Measurements from ENCODE around the gene POU3F4.
A peak's percentile ranks its signal among the peaks of the same experiment; 100 is the strongest.

Gene POU3F4

DNA sequence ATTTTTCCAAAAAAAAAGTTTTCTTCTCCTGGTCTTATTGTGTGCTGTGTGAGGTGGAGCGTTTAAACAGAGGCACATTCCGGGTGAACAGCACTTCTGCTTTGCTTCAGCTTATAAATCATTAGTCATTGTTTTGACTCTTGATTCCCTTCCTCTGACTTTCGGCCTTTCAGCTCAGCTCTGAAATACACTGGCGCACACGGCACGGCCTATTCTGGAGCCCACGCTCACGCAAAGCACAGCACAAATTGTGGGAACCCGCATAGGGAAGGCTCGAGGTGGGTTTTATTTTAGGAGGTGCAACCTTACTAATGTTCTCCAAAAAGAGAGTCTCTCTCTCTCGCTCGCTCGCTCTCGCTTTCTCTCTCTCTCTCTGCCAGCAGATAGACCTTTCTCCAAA lies 4.0 kb downstream of the POU3F4 start:
- H3K9me3 ChIP-seq (ENCODE audit: control insufficient read depth in 2 of 2, low read length in 2 of 2), result peaks cover 0 to 2% of the 10 kb centered on the region in 2 donors
- H3K9ac ChIP-seq (ENCODE audit: low read length in 2 of 2), result no peak overlapping the region
- no peaks in the 10 kb centered on the region for H3K36me3 ChIP-seq (ENCODE audit: control insufficient read depth in 2 of 2, insufficient read depth in 2 of 2, low read length in 2 of 2)
- H3K4me1 ChIP-seq (ENCODE audit: control insufficient read depth, insufficient read depth, low read length), result peaks cover 3% of the 10 kb centered on the region
- H3K4me3 ChIP-seq (ENCODE audit: low read length in 2 of 2), result no peak overlapping the region
- no peak overlapping the region for H3K27ac ChIP-seq (ENCODE audit: low read length)
- peaks cover 33 to 43% of the 10 kb centered on the region in 2 donors for H3K27me3 ChIP-seq (ENCODE audit: control insufficient read depth in 1 of 2, insufficient read depth in 2 of 2, low read length in 2 of 2)

DNA sequence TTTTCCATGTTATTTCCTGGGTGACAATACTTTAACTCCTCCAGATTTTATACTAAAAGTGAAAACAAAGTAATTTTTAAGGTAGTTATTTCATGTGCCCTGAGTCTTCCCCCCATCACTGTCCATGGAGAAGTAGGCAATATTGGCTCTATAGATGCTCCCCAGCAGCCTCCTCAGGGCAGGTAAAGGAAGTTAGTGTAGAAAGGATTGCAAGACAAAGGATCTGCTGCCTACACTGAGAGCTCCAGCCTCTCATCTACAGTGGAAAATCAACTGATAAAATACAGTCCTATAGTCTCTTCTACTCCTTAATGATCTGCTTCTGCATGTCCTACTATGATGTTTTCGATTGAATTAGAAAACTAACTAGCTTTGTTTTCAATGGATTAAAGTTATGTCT lies 8.5 kb downstream of the POU3F4 start:
- Histone ChIP-seq H3K27me3 (ENCODE audit: control insufficient read depth in 1 of 2, insufficient read depth in 2 of 2, low read length in 2 of 2) (peaks cover 5 to 12% of the 10 kb centered on the region in 2 donors), H3K4me3 (ENCODE audit: low read length in 2 of 2) (no peak overlapping the region), H3K9me3 (ENCODE audit: control insufficient read depth in 2 of 2, low read length in 2 of 2) (peaks cover 0 to 2% of the 10 kb centered on the region in 2 donors), H3K4me1 (ENCODE audit: control insufficient read depth, insufficient read depth, low read length) (no peaks in the 10 kb centered on the region), H3K36me3 (ENCODE audit: control insufficient read depth in 2 of 2, insufficient read depth in 2 of 2, low read length in 2 of 2) (no peaks in the 10 kb centered on the region), H3K9ac (ENCODE audit: low read length in 2 of 2) (no peak overlapping the region), H3K27ac (ENCODE audit: low read length) (no peak overlapping the region)

DNA sequence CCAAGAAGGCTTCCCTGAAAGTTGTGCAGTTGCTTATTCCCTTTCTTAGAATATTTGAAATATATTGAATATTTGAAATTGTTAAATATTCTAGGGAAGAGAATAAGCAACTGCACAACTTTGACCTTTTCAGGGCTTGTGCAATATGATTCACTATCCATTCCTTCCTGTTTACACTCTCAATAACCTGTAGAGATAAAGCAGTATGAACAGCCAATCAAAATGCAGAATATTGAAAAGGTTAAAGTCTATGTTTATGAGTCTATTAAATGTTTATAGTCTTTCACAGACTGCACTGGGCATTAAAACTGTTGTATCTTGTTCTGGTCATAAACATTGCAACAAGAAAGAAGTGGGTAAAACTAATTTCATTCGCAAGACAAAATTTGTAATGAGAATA lies 13.8 kb downstream of the POU3F4 start:
- Histone ChIP-seq H3K9ac (ENCODE audit: low read length in 2 of 2) (no peak overlapping the region), H3K4me3 (ENCODE audit: low read length in 2 of 2) (no peak overlapping the region), H3K36me3 (ENCODE audit: control insufficient read depth in 2 of 2, insufficient read depth in 2 of 2, low read length in 2 of 2) (no peaks in the 10 kb centered on the region), H3K27ac (ENCODE audit: low read length) (no peak overlapping the region), H3K9me3 (ENCODE audit: control insufficient read depth in 2 of 2, low read length in 2 of 2) (no peaks in the 10 kb centered on the region), H3K4me1 (ENCODE audit: control insufficient read depth, insufficient read depth, low read length) (no peaks in the 10 kb centered on the region), H3K27me3 (ENCODE audit: control insufficient read depth in 1 of 2, insufficient read depth in 2 of 2, low read length in 2 of 2) (no peaks in the 10 kb centered on the region)

DNA sequence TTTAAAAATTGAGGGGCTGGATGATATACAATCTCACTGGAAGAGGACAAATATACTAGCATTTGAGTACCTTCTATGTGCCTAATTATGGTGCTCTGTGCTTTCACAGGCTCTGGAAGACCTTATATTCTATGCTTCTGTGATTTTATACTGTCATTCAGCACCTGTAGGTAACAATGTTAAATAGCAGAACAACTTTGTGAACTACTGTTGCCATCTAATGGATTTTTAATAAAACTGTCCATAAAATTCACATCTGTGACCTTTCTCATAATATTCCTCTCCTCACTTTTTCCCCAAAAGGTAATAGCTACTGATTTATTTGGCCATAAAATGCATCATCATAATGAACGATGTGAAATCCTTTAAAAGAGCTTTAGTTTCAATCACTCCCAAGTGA lies 21.9 kb downstream of the POU3F4 start:
- Histone ChIP-seq H3K4me3 (ENCODE audit: low read length in 2 of 2) (no peak overlapping the region), H3K4me1 (ENCODE audit: control insufficient read depth, insufficient read depth, low read length) (no peaks in the 10 kb centered on the region), H3K27me3 (ENCODE audit: control insufficient read depth in 1 of 2, insufficient read depth in 2 of 2, low read length in 2 of 2) (peaks cover 0 to 4% of the 10 kb centered on the region in 2 donors), H3K9ac (ENCODE audit: low read length in 2 of 2) (no peak overlapping the region), H3K9me3 (ENCODE audit: control insufficient read depth in 2 of 2, low read length in 2 of 2) (no peaks in the 10 kb centered on the region), H3K27ac (ENCODE audit: low read length) (no peak overlapping the region), H3K36me3 (ENCODE audit: control insufficient read depth in 2 of 2, insufficient read depth in 2 of 2, low read length in 2 of 2) (no peaks in the 10 kb centered on the region)

DNA sequence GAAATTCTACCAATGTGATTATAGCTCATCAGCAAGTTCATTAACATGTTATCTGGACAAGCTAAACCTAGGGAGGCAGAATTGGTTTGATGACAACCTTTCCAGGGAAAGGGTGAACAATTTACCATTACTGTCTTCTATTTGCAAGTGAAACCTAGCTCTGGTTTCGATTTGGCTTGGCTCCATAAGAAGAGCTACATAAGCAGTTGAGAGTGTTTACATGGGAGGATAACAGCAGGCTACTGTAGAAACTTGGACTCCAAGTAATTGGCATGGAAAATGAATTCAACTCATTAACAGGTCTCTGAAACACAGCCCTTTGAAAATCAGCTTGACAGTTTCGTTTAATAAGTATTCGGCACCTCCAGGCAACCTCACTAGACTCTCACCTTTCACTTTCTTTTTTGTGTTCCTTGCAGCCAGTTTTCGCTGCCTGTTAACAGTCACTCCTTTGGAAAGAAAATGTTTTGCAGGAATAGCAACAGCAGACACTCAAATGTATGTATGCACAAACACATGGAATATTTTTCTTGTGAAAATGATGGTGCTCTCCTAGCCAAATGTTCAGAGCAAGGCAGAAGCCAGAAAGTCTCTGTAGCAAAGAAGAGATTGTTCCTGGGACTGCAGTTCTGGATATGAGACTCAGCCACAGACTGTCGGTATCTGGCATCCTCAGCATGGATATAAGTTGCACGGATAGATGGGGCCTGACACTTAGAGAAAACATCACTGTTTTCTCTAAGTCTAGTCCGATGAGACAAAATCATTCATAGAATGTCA lies 27.5 kb downstream of the POU3F4 start:
- Histone ChIP-seq H3K4me1 (ENCODE audit: control insufficient read depth, insufficient read depth, low read length) (no peaks in the 10 kb centered on the region), H3K9ac (ENCODE audit: low read length in 2 of 2) (no peak overlapping the region), H3K4me3 (ENCODE audit: low read length in 2 of 2) (peak overlapping the region; percentile 44 to 52)

More for the DNA sequence above, 27.5 kb downstream of the POU3F4 start:
- peaks cover 0 to 4% of the 10 kb centered on the region in 2 donors for H3K27me3 ChIP-seq (ENCODE audit: control insufficient read depth in 1 of 2, insufficient read depth in 2 of 2, low read length in 2 of 2)
- H3K27ac ChIP-seq (ENCODE audit: low read length), result no peak overlapping the region
- H3K9me3 ChIP-seq (ENCODE audit: control insufficient read depth in 2 of 2, low read length in 2 of 2), result no peaks in the 10 kb centered on the region
- no peaks in the 10 kb centered on the region for H3K36me3 ChIP-seq (ENCODE audit: control insufficient read depth in 2 of 2, insufficient read depth in 2 of 2, low read length in 2 of 2)
